Heart left ventricle (tissue), 16 donors: Measurements from ENCODE around the gene PI4KA. TPM values are rescaled to one million over a fixed set of nuclear protein-coding genes. Genes with fewer than 3 reads are reported as not detected.

ENCODE experiments used
- ATAC-seq, 4 donors: fragments of 200-7000 bp; cut with Tn5 transposase; one replicate each; pipeline ENCODE4 v1.9.1; 2020 to 2022; ENCODE audit warnings: moderate library complexity in 4 of 4, mild to moderate bottlenecking in 3 of 4, moderate number of reproducible peaks in 1 of 4
- DNase-seq, 5 donors: peaks; one replicate each; pipeline ENCODE4 v3.0.0-alpha.2; 2020
- H3K27ac ChIP-seq, 12 donors: fragments of 200-600 bp; sonication (generic) in 4 of 12; one replicate each; pipeline versions ENCODE4 v1.5.0 to v1.8.0; 2016 to 2022; ENCODE audit warnings: mild to moderate bottlenecking in 2 of 12
- H3K27me3 ChIP-seq, 9 donors: fragments of 200-600 bp; sonication (generic) in 2 of 9; one replicate each; pipeline versions ENCODE4 v1.5.1 to v1.8.0; 2016 to 2022; ENCODE audit warnings: mild to moderate bottlenecking in 3 of 9
- H3K36me3 ChIP-seq, 9 donors: fragments of 200-600 bp; sonication (generic) in 2 of 9; one replicate each; pipeline versions ENCODE4 v1.5.0 to v1.8.0; 2018 to 2022; ENCODE audit warnings: mild to moderate bottlenecking in 2 of 9
- H3K4me1 ChIP-seq, 12 donors: fragments of 200-600 bp; sonication (generic) in 4 of 12; one replicate each; pipeline versions ENCODE4 v1.5.0 to v1.8.0; 2016 to 2022; ENCODE audit warnings: mild to moderate bottlenecking in 3 of 12
- H3K4me3 ChIP-seq, 12 donors: fragments of 200-600 bp; sonication (generic) in 4 of 12; one replicate each; pipeline versions ENCODE4 v1.5.0 to v1.8.0; 2017 to 2022; ENCODE audit warnings: mild to moderate bottlenecking in 9 of 12, moderate library complexity in 4 of 12
- H3K9me3 ChIP-seq, 12 donors: fragments of 200-600 bp; sonication (generic) in 4 of 12; one replicate each; pipeline versions ENCODE4 v1.5.0 to v1.8.0; 2016 to 2022; ENCODE audit warnings: mild to moderate bottlenecking in 1 of 12
- CTCF ChIP-seq, 12 donors: fragments of 200-600 bp; sonication (generic) in 4 of 12; IDR thresholded peaks; one replicate each; pipeline versions ENCODE4 v1.5.0 to v1.8.0; 2018 to 2022; ENCODE audit warnings: antibody characterized with exemption in 12 of 12, mild to moderate bottlenecking in 5 of 12
- POLR2A ChIP-seq, 2 donors: fragments of 450-650 bp; IDR thresholded peaks; one replicate each; pipeline ENCODE4 v1.6.1; 2017; ENCODE audit warnings: antibody characterized with exemption in 2 of 2, mild to moderate bottlenecking in 2 of 2, moderate library complexity in 2 of 2
- WGBS, 4 donors: extraction: QIAGEN DNeasy Blood & Tissue Kit in 2 of 4; methylation state at CpG; one replicate each; pipeline versions ENCODE4 v1.1.5 to v1.1.7; 2013 to 2018; 5-methylcytosine and 5-hydroxymethylcytosine counted together
- intact Hi-C, 10 donors: fragments of 100-400 bp; cut with DNase I; formaldehyde crosslinking; loops; one replicate each; pipeline versions ENCODE4 v1.11.1 to v1.14.2; 2022
- polyA plus RNA-seq, 2 donors: library from polyadenylated mRNA; stranded (reverse); fragments of 200-250 nt; gene quantifications; one replicate each; pipeline ENCODE4 v1.2.3, GENCODE V29; 2013
- total RNA-seq, 9 donors: library from RNA; depleted of rRNA in 2 of 9; stranded (reverse); fragments of >200 nt in 2 of 9; fragmentation: NEBNext Ultra II Directional in 3 of 9; extraction: Animal tissue kit (Norgen Biotek cat#: 25700) in 3 of 9; gene quantifications; one replicate each; pipeline versions ENCODE4 v1.1.0 to v1.2.4, GENCODE V29; 2016 to 2023
- donor health status: ischemic (EF 13 %, LVEDD 7.1; RV severe dilation, severe dysfunction).
- donor health status: healthy with polysubstance abuse.
- donor health status: DM: no; HTN: yes; CAD: no.
- donor health status: DM: no; HTN: no; CAD: no.
- donor health status: ischemic (EF 25% LVEDD 6.9; RV normal size, moderate dysfunction).
- donor health status: ischemic (EF 25% LVEDD 5.7; RV mildly dilated, moderate dysfunction).
- donor health status: healthy.
- donor health status: DM: yes; HTN: yes; CAD: no.
- donor health status: ischemic (EF 35%, LVEDD 5.7; RV mildly dilated, moderate dysfunction).
- donor health status: nonischemic (EF 11% LVEDD 7.7; RV severe dilation, severe dysfunction).
- donor health status: DM: yes; HTN: yes; CAD: no.
- donor health status: PGD.
- donor health status: ischemic (EF 29% LVEDD 5.4; RV normal size, mild dysfunction).
- donor health status: nonischemic (EF 23%, LVEDD 6.1; RV moderate dilation, normal function).

Gene PI4KA
- total and polyA plus RNA-seq, 11 donors, result 20.6 to 66.4 (median 46.9) TPM

- Histone ChIP-seq H3K4me3 (no peak overlapping the region), H3K27me3 (no peaks in the 10 kb centered on the region), H3K4me1 (peaks cover 0 to 21% (median 11%) of the 10 kb centered on the region in 12 donors), H3K27ac (no peak overlapping the region), H3K9me3 (no peaks in the 10 kb centered on the region), H3K36me3 (peaks cover 2 to 87% (median 59%) of the 10 kb centered on the region in 9 donors)
- ATAC-seq (no peak), DNase-seq (no peak)
- TF ChIP-seq POLR2A (IDR thresholded peaks at IDR 0.05) (no peak), CTCF (IDR thresholded peaks at IDR 0.05) (no peak)
- WGBS, 4 donors, result 90 to 93% (median 92%) methylated on average over 9 of the region's 9 CpGs
- intact Hi-C loops, result loop anchor here in 3 of 10 donors (5.0 to 10.0 kb wide), 4 partner anchors 35 to 133 kb away; partner anchors contain the start of genes AIFM3 (in 2 of the 3), CRKL (in 1 of the 3) and P2RX6 (in 1 of the 3)
Observed at GRCh38 chr22:20881869-20882815, 23.5 kb upstream of the PI4KA start.

- H3K4me1 ChIP-seq, result peaks cover 0 to 18% (median 11%) of the 10 kb centered on the region in 12 donors
- intact Hi-C loops, result loop anchor here in 3 of 10 donors (5.0 to 10.0 kb wide), 4 partner anchors 36 to 134 kb away; partner anchors contain the start of genes AIFM3 (in 2 of the 3), CRKL (in 1 of the 3) and P2RX6 (in 1 of the 3)
- no peaks in the 10 kb centered on the region for H3K9me3 ChIP-seq
- DNase-seq (no peak), ATAC-seq (no peak)
- WGBS, 4 donors, result 89 to 97% (median 90%) methylated on average over 4 to 5 of the region's 5 CpGs
- no peak overlapping the region for H3K4me3 ChIP-seq
- H3K27me3 ChIP-seq, result no peaks in the 10 kb centered on the region
- TF ChIP-seq POLR2A (IDR thresholded peaks at IDR 0.05), result no peak
- TF ChIP-seq CTCF (IDR thresholded peaks at IDR 0.05), result no peak
- no peak overlapping the region for H3K27ac ChIP-seq
- H3K36me3 ChIP-seq, result peaks cover 2 to 87% (median 59%) of the 10 kb centered on the region in 9 donors
Observed at GRCh38 chr22:20881231-20881630, 22.6 kb upstream of the PI4KA start.

GRCh38 chr22:20877715-20878114, 19.1 kb upstream of the PI4KA start:
- Histone ChIP-seq H3K4me1 (no peaks in the 10 kb centered on the region), H3K4me3 (no peak overlapping the region), H3K27ac (no peak overlapping the region), H3K9me3 (no peaks in the 10 kb centered on the region), H3K27me3 (no peaks in the 10 kb centered on the region), H3K36me3 (peaks cover 0 to 84% (median 56%) of the 10 kb centered on the region in 9 donors)
- WGBS, 4 donors, result 94 to 100% (median 97%) methylated on average over 3 of the region's 3 CpGs
- no peak for ATAC-seq
- DNase-seq, result no peak
- intact Hi-C loops, result no loop called here
- TF ChIP-seq POLR2A (IDR thresholded peaks at IDR 0.05), result no peak
- TF ChIP-seq CTCF (IDR thresholded peaks at IDR 0.05), result no peak

GRCh38 chr22:20875296-20875695, 16.7 kb upstream of the PI4KA start:
- DNase-seq (no peak), ATAC-seq (no peak)
- H3K27ac ChIP-seq, result no peak overlapping the region
- H3K4me1 ChIP-seq, result no peaks in the 10 kb centered on the region
- intact Hi-C loops, result no loop called here
- H3K27me3 ChIP-seq, result no peaks in the 10 kb centered on the region
- no peaks in the 10 kb centered on the region for H3K9me3 ChIP-seq
- TF ChIP-seq POLR2A (IDR thresholded peaks at IDR 0.05), result no peak
- no peak for TF ChIP-seq CTCF (IDR thresholded peaks at IDR 0.05)
- 83 to 94% (median 86%) methylated on average over 1 of the region's 1 CpG for WGBS, 4 donors
- peaks cover 0 to 82% (median 61%) of the 10 kb centered on the region in 9 donors for H3K36me3 ChIP-seq
- no peak overlapping the region for H3K4me3 ChIP-seq
